Measurements from ENCODE around the gene FCER2. TPM values are rescaled to one million over a fixed set of nuclear protein-coding genes. Genes with fewer than 3 reads are reported as not detected.

Gene FCER2
- polyA plus RNA-seq, 1 experiment = not detected

GRCh38 chr19:7732045-7732444 is 30.1 kb upstream of the FCER2 start, which contains the start of gene CLEC4G:
Gene CLEC4G (minus strand): TSS chr19:7732110. CDS start chr19:7732102, 8 bp downstream.
- H3K4me3 ChIP-seq (ENCODE audit: low read depth, low read length) = no peak within 1 kb of the TSS
- ChIA-PET CTCF (no interaction called here), POLR2A (no interaction called here)
- no peaks in the 10 kb centered on the region for H3K36me3 ChIP-seq (ENCODE audit: control insufficient read depth, insufficient read depth, low read length)
- TF ChIP-seq CTCF (IDR thresholded peaks at IDR 0.05; ENCODE audit: insufficient read depth, low read depth, low read length) = no peak
- peaks cover 14% of the 10 kb centered on the region for H3K27me3 ChIP-seq (ENCODE audit: control insufficient read depth, insufficient read depth, low read length)
- DNase-seq (ENCODE audit: low read depth) = no peak

GRCh38 chr19:7731615-7732014 is 29.7 kb upstream of the FCER2 start:
- POLR2A ChIA-PET = no interaction called here
- H3K27me3 ChIP-seq (ENCODE audit: control insufficient read depth, insufficient read depth, low read length) = peaks cover 14% of the 10 kb centered on the region
- CTCF ChIA-PET = no interaction called here
- no peaks in the 10 kb centered on the region for H3K36me3 ChIP-seq (ENCODE audit: control insufficient read depth, insufficient read depth, low read length)
- no peak for TF ChIP-seq CTCF (IDR thresholded peaks at IDR 0.05; ENCODE audit: insufficient read depth, low read depth, low read length)
- H3K4me3 ChIP-seq (ENCODE audit: low read depth, low read length) = no peak overlapping the region
- DNase-seq (ENCODE audit: low read depth) = no peak

GRCh38 chr19:7731218-7731595 is 29.3 kb upstream of the FCER2 start:
- no peaks in the 10 kb centered on the region for H3K36me3 ChIP-seq (ENCODE audit: control insufficient read depth, insufficient read depth, low read length)
- CTCF ChIA-PET = no interaction called here
- POLR2A ChIA-PET = no interaction called here
- no peak for DNase-seq (ENCODE audit: low read depth)
- no peak for TF ChIP-seq CTCF (IDR thresholded peaks at IDR 0.05; ENCODE audit: insufficient read depth, low read depth, low read length)
- H3K4me3 ChIP-seq (ENCODE audit: low read depth, low read length) = no peak overlapping the region
- H3K27me3 ChIP-seq (ENCODE audit: control insufficient read depth, insufficient read depth, low read length) = peaks cover 14% of the 10 kb centered on the region

- Histone ChIP-seq H3K27me3 (ENCODE audit: control insufficient read depth, insufficient read depth, low read length) (peaks cover 14% of the 10 kb centered on the region), H3K36me3 (ENCODE audit: control insufficient read depth, insufficient read depth, low read length) (no peaks in the 10 kb centered on the region), H3K4me3 (ENCODE audit: low read depth, low read length) (no peak overlapping the region)
- no peak for TF ChIP-seq CTCF (IDR thresholded peaks at IDR 0.05; ENCODE audit: insufficient read depth, low read depth, low read length)
- DNase-seq (ENCODE audit: low read depth) = no peak
- CTCF ChIA-PET = no interaction called here
- POLR2A ChIA-PET = no interaction called here
Measured at GRCh38 chr19:7730286-7731217, 28.6 kb upstream of the FCER2 start.

GRCh38 chr19:7729831-7730285 is 27.9 kb upstream of the FCER2 start:
- peaks cover 14% of the 10 kb centered on the region for H3K27me3 ChIP-seq (ENCODE audit: control insufficient read depth, insufficient read depth, low read length)
- POLR2A ChIA-PET = no interaction called here

More at GRCh38 chr19:7729831-7730285, 27.9 kb upstream of the FCER2 start:
- DNase-seq (ENCODE audit: low read depth) = no peak
- TF ChIP-seq CTCF (IDR thresholded peaks at IDR 0.05; ENCODE audit: insufficient read depth, low read depth, low read length) = no peak
- H3K36me3 ChIP-seq (ENCODE audit: control insufficient read depth, insufficient read depth, low read length) = no peaks in the 10 kb centered on the region
- CTCF ChIA-PET = no interaction called here
- no peak overlapping the region for H3K4me3 ChIP-seq (ENCODE audit: low read depth, low read length)
